Vagina (tissue), 2 donors: ENCODE data around the gene USP19. TPM values are rescaled to one million over a fixed set of nuclear protein-coding genes. Genes with fewer than 3 reads are reported as not detected.
A peak's percentile ranks its signal among the peaks of the same experiment; 100 is the strongest.

Source experiments
- DNase-seq, 2 donors: peaks; one replicate each; pipeline ENCODE4 v3.0.0-alpha.2; 2017; ENCODE audit errors: extremely low spot score in 2 of 2
- H3K27ac ChIP-seq: fragments of 200-600 bp; sonication (generic); one replicate; pipeline ENCODE4 v1.5.1; 2019
- H3K27me3 ChIP-seq: fragments of 200-600 bp; sonication (generic); one replicate; pipeline ENCODE4 v1.5.1; 2019
- H3K36me3 ChIP-seq, 2 donors: fragments of 200-600 bp; sonication (generic); one replicate each; pipeline ENCODE4 v1.5.1; 2017 to 2019
- H3K4me1 ChIP-seq: fragments of 200-600 bp; sonication (generic); one replicate; pipeline ENCODE4 v1.5.1; 2019
- H3K4me3 ChIP-seq, 2 donors: fragments of 200-600 bp; sonication (generic); 1 replicate in 1 of 2; 2 replicates in 1 of 2; pipeline ENCODE4 v1.5.1; 2016 to 2019
- H3K9me3 ChIP-seq: fragments of 200-600 bp; sonication (generic); one replicate; pipeline ENCODE4 v1.5.1; 2019
- POLR2A ChIP-seq, 2 donors: fragments of 450-650 bp; IDR thresholded peaks; one replicate each; pipeline ENCODE4 v1.6.1; 2017; ENCODE audit warnings: antibody characterized with exemption in 2 of 2, mild to moderate bottlenecking in 2 of 2, moderate library complexity in 2 of 2
- POLR2AphosphoS5 ChIP-seq, 2 donors: sonication (generic); formaldehyde crosslinking; IDR thresholded peaks; one replicate each; pipeline ENCODE4 v1.9.0; 2017; ENCODE audit warnings: antibody characterized with exemption in 2 of 2, mild to moderate bottlenecking in 2 of 2, low read depth in 1 of 2; ENCODE audit not compliant: insufficient read depth in 1 of 2
- intact Hi-C: fragments of 100-400 bp; cut with DNase I; formaldehyde crosslinking; loops from one replicate; pipeline ENCODE4 v1.15.1; 2023
- total RNA-seq: library from RNA; depleted of rRNA; stranded (reverse); fragments of >200 nt; gene quantifications from one replicate; pipeline ENCODE4 v1.2.3, GENCODE V29; 2016
- TF ChIP-seq, protein P1 (sequence below), 3 experiments: fragments of 450-650 bp in 2 of 3; fragments of 200-600 bp in 1 of 3; sonication (generic) in 1 of 3; IDR thresholded peaks; one replicate each; pipeline ENCODE4 v1.5.1; 2017 to 2019; ENCODE audit warnings: antibody characterized with exemption in 3 of 3, mild to moderate bottlenecking in 2 of 3, moderate library complexity in 2 of 3

Gene USP19
- total RNA-seq, 1 donor from 2014 or later, result 59.9 TPM

DNA sequence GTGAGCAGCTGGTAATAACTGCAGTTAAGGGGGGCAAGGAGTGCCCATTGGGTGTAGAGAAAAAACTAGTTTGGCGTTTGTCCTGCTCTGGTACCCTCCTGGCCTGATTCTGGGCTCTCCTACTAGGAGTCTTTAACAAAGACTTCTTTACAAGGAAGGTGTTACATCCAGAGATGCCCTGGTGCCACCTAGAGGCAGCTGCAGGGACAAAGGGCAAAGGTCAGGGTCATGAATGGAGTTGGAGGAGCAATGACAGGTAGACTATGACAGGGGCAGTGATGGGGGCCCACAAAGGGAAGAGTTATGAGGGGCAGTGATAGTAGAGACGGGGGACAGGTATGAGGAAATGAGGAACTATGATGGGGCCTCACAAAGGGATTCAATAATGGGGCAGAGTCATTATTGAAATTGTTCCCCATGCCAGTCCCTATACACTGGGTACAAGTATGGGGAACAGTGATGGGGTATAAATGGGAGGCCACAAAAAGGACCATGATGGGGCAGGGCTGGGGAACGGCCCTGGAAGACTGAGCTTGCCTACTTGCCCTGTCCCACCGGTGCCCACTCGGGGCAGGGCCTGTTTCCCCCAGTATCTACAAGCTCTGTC, 37.6 kb upstream of the USP19 start:
- TF ChIP-seq, protein P1, sequence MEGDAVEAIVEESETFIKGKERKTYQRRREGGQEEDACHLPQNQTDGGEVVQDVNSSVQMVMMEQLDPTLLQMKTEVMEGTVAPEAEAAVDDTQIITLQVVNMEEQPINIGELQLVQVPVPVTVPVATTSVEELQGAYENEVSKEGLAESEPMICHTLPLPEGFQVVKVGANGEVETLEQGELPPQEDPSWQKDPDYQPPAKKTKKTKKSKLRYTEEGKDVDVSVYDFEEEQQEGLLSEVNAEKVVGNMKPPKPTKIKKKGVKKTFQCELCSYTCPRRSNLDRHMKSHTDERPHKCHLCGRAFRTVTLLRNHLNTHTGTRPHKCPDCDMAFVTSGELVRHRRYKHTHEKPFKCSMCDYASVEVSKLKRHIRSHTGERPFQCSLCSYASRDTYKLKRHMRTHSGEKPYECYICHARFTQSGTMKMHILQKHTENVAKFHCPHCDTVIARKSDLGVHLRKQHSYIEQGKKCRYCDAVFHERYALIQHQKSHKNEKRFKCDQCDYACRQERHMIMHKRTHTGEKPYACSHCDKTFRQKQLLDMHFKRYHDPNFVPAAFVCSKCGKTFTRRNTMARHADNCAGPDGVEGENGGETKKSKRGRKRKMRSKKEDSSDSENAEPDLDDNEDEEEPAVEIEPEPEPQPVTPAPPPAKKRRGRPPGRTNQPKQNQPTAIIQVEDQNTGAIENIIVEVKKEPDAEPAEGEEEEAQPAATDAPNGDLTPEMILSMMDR (IDR thresholded peaks at IDR 0.05), result peak in 1 of 3 experiments; percentile 8
- TF ChIP-seq POLR2A (IDR thresholded peaks at IDR 0.05), result no peak
- no peak for TF ChIP-seq POLR2AphosphoS5 (IDR thresholded peaks at IDR 0.05; ENCODE audit: insufficient read depth in 1 of 2, low read depth in 1 of 2)
- peak in 1 of 2 donors; percentile 54 for DNase-seq
- intact Hi-C loops, result no loop called here
- Histone ChIP-seq H3K27me3 (no peaks in the 10 kb centered on the region), H3K4me3 (no peak overlapping the region), H3K27ac (no peak overlapping the region), H3K4me1 (no peaks in the 10 kb centered on the region), H3K36me3 (peaks cover 0 to 5% of the 10 kb centered on the region in 2 donors), H3K9me3 (no peaks in the 10 kb centered on the region)

DNA sequence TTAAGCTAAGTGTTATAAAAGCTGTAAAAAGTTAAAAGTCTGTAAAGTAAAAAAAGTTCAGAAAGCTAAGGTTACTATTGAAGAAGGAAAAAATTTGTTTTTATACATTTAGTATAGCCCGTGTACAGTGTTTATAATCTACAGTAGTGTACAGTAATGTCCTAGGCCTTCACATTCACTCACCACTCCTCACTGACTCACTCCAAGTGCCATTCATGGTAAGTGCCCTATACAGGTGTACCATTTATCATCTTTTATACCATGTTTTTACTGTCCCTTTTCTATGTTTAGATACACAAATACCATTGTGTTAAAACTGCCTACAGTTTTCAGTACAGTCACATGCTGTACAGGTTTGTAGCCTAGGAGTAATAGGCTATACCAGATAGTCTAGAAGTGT, 36.7 kb upstream of the USP19 start:
- intact Hi-C loops, result no loop called here
- Histone ChIP-seq H3K27ac (no peak overlapping the region), H3K9me3 (no peaks in the 10 kb centered on the region), H3K36me3 (no peaks in the 10 kb centered on the region), H3K4me3 (no peak overlapping the region), H3K27me3 (no peaks in the 10 kb centered on the region), H3K4me1 (no peaks in the 10 kb centered on the region)
- TF ChIP-seq POLR2AphosphoS5 (IDR thresholded peaks at IDR 0.05; ENCODE audit: insufficient read depth in 1 of 2, low read depth in 1 of 2) (no peak), POLR2A (IDR thresholded peaks at IDR 0.05) (no peak)
- TF ChIP-seq, protein P1 (IDR thresholded peaks at IDR 0.05), result no peak
- DNase-seq, result no peak

DNA sequence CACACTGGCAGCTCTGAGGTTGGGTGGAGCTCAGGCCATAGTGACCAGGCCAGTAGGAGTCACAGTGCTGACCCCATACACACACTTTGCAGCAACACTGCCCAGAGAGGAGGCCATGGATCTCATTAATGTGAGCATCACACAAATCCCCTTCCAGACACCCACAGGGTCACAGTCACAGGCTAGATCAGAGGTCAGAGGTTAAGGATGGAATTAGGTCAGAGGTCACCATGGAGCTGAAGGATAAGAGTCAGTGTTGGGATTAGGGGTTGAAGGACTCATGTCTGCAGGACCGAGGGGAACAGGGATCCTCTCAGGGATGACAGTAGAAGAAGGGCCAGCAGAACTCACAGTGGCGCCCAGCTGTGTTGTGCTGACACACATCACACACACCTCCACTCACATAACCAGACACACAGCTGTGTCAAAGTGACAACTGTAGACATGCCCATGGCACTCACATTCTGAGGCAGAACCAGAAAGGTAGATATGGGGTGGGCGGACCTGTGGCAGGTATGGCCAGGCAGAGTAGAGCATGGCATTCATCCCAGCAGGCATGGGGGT, 32.8 kb upstream of the USP19 start:
- H3K4me1 ChIP-seq, result no peaks in the 10 kb centered on the region
- TF ChIP-seq POLR2AphosphoS5 (IDR thresholded peaks at IDR 0.05; ENCODE audit: insufficient read depth in 1 of 2, low read depth in 1 of 2), result no peak
- TF ChIP-seq, protein P1 (IDR thresholded peaks at IDR 0.05), result no peak
- no peak for TF ChIP-seq POLR2A (IDR thresholded peaks at IDR 0.05)
- no peak overlapping the region for H3K4me3 ChIP-seq
- intact Hi-C loops, result no loop called here
- DNase-seq, result no peak
- no peaks in the 10 kb centered on the region for H3K9me3 ChIP-seq
- no peaks in the 10 kb centered on the region for H3K36me3 ChIP-seq
- no peak overlapping the region for H3K27ac ChIP-seq
- no peaks in the 10 kb centered on the region for H3K27me3 ChIP-seq

DNA sequence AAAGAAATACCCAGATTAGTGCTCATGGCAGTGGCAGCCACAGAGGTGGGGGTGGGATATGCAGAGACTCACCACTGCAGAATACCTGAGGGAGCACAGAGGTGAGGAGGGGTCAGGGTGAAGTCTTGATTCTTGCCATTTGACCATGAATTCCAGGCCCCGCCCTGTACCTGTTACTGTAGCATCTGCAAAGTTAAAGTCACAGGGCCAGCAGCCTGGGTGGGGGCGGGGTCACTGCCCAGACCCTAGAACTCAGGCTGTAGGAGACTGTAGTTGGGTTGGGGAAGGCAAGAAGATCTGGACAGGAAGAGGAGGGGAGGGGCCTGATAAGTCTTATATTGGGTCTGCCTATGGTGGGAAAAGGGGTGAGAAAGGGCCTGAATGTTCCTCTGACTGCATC, 31.0 kb upstream of the USP19 start:
- TF ChIP-seq POLR2AphosphoS5 (IDR thresholded peaks at IDR 0.05; ENCODE audit: insufficient read depth in 1 of 2, low read depth in 1 of 2) (no peak), POLR2A (IDR thresholded peaks at IDR 0.05) (no peak)
- TF ChIP-seq, protein P1 (IDR thresholded peaks at IDR 0.05), result no peak
- intact Hi-C loops, result no loop called here

DNA sequence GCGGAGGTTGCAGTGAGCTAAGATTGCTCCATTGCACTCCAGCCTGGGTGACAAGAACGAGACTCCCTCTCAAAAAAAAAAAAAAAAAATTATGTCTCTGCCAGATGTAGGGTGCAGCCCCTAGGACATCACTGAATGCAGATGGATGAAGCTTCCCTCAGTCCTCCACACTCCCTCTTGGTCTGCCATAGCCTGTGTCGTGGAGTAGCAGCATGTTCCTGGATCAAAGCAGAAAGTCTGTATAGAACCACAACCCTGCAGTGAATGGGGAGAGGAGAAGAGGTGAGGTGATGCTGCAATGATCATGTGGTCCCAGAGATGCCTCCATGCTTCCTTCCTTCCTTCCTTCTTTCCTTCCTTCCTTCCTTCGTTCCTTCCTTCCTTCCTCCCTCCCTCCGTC, 27.5 kb upstream of the USP19 start:
- H3K4me1 ChIP-seq, result no peaks in the 10 kb centered on the region
- no peak overlapping the region for H3K4me3 ChIP-seq

More for the DNA sequence above, 31.0 kb upstream of the USP19 start:
- no peak overlapping the region for H3K27ac ChIP-seq
- H3K27me3 ChIP-seq, result no peaks in the 10 kb centered on the region
- DNase-seq, result no peak
- H3K4me3 ChIP-seq, result no peak overlapping the region
- H3K4me1 ChIP-seq, result no peaks in the 10 kb centered on the region
- no peaks in the 10 kb centered on the region for H3K36me3 ChIP-seq
- H3K9me3 ChIP-seq, result no peaks in the 10 kb centered on the region

More for the DNA sequence above, 27.5 kb upstream of the USP19 start:
- no peak for DNase-seq
- intact Hi-C loops, result no loop called here
- Histone ChIP-seq H3K36me3 (no peaks in the 10 kb centered on the region), H3K27ac (no peak overlapping the region), H3K27me3 (no peaks in the 10 kb centered on the region), H3K9me3 (no peaks in the 10 kb centered on the region)
- TF ChIP-seq, protein P1 (IDR thresholded peaks at IDR 0.05), result no peak
